Measurements from ENCODE around the gene MYL3. TPM values are rescaled to one million over a fixed set of nuclear protein-coding genes. Genes with fewer than 3 reads are reported as not detected.
A peak's percentile ranks its signal among the peaks of the same experiment; 100 is the strongest.
"Not testable (repeated sequence)": the region's sequence is repeated elsewhere in the genome, so short reads cannot be mapped to it uniquely, and the experiment has no call there.

The MYL3 gene
- 0.36 TPM for total RNA-seq

DNA sequence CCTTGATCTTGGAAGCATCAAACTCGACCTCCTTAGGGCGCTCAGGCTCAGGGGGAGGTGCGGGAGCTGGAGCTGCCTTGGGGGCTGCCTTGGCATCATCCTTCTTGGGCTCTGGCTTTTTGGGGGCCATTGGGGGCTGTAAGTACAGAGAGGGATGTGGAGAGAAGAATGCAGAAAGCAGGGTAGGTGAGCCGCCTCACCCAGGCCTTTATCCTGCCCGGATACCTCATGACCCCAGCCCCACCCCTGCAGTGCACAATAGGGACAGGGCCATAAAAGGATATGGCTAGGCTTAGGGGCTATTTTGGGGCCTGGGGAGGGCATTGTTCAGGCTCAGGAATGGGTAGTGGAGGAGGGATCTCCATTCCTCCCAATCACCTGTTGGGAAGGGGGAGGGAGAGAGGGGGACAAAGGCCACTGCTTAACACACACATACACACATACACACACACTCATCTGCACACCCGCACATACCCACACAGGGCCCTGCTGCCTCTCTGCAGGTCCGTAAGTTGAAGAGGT is at the start of gene MYL3:
Gene MYL3 (minus strand): TSS at position 184 of the 522 bp plus-strand sequence. CDS start 54 bp downstream, at position 130.
- ATAC-seq: no peak

DNA sequence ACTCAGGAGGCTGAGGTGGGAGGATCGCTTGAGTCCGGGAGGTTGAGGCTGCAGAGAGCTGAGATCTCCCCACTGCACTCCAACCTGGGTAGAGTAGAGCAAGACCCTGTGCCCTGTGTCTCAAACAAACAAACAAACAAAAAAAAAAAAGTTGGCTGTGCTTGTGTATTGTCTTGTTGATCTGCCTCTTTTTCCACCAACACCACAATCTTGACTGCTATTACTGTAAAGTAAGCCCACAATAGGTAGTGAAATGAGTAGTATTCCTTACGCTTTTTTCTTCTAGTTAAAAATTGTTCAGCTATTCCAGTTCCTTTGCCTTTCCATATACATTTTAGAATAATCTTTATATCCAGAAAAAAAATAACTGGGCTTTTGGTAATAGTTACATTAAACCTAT is 49.7 kb upstream of the MYL3 start:
- no peak for ATAC-seq

DNA sequence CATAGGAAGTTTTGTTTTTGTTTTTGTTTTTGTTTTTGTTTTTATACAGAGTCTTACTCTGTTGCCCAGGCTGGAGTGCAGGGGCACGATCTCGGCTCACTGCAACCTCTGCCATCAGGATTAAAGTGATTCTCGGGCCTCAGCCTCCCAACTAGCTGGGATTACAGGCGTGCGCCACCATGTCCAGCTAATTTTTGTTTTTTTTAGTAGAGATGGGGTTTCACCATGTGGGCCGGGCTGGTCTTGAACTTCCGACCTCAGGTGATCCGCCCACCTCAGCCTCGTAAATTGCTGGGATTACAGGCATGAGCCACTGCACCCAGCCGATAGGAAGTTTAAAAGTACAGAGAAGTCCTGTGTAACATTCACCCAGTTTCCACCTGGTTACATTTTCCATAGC is 47.7 kb upstream of the MYL3 start:
- ATAC-seq: not testable (repeated sequence)

DNA sequence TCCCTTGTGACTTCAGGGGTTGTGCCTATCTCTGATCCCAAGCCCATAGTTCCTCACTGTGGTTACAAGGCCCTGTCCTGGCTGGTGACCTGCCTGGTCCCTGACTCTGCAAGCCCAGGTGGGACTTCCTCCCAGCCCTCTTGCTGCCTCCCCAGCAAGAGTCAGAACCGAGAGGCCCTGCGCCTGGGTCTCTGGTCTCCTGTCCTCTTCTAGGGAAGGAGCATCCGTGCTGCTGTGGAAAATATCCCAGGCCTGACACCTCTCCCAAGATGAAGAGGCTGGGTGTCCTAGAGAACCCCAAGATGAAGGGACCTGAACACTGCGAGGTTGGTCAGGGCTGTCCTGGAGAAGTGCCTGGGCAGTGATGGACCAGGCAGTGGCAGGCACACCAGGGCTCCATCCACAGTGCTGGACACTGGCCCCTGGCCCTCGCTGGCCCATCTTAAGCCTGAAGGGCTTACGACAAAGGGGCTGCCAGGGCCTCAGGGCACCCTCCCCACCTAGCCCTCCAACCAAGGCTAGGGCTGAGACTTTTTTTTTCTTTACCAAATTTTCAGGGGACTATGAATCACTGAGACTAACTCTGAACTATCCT is 47.0 kb upstream of the MYL3 start:
- peak; percentile 4 for ATAC-seq

DNA sequence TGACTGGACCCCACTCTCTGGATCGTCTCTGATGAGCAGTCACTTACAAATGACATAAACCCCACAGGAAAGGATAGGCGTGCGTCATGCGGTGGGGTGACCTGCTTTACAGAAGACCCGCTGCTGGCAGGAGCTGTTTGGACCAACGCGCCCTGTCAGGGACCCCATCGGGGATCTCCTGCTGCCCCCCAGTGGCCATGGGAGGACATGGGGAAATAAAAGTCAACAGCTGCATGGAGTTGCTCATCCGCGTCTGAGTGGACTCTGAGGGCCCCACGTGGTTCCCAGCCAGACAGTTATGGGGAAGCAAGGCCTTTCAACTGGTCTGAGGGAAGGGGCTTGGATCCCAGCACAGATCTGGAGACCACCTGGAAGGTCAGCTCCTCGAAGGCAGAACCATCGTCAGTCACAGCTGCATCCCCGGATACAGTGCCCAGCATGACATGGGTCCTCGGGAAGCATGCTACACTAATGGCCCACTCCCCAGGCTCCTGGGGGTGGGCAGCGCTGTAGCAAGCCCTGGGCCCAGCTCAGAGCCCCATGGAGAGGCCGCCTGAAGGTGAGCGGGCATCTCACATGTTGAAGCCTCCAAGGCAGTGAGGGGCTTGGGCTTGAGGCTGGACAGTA is 46.4 kb upstream of the MYL3 start:
- peak; percentile 66 for ATAC-seq

- ATAC-seq: peak; percentile 17
Observed at GRCh38 chr3:46908986-46909534, 45.8 kb upstream of the MYL3 start.

DNA sequence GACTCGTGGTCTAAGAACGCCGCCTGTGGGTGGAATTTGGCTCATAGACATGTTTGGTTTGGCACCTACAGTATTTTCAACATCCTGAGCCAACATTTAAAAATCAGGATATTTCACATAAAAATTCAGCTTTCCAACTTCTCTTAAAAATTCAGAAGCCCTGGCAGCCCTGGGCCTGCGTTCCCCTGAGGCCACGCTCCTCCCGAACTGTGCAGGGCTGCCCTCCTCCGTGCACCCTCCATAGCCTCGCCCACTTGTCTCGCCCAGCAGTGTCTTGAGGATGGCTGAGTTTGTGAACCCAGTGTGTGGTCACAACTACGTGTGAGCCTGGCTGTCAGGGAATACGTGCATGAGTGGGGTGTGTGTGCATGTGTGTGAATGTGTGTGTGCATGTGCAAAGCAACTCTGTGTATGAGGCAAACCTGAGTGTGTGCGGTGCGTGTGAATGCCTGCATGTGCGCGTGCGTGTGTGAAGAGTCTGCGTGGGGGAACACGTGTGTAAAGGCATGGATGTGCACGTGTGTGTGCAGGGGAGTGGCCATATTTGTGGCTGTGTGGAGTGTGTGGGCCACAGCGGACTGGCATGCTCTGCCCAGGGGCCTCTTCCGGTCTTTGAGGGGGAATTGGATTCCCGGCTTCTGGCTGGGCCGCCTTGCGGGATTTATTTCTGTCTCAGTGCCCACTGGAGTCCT is 45.2 kb upstream of the MYL3 start:
- peak; percentile 10 for ATAC-seq

DNA sequence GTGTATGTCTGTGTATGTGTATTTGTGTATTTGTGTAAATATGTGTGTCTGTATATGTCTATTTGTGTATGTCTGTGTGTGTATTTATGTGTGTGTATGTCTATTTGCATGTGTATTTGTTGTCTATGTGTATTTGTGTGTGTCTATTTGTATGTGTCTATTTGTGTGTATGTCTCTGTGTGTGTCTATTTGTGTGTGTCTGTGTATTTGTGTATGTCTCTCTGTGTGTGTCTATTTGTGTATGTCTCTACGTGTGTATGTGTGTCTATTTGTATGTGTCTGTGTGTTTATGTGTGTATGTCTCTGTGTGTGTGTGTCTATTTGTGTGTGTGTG is 44.7 kb upstream of the MYL3 start:
- no peak for ATAC-seq

DNA sequence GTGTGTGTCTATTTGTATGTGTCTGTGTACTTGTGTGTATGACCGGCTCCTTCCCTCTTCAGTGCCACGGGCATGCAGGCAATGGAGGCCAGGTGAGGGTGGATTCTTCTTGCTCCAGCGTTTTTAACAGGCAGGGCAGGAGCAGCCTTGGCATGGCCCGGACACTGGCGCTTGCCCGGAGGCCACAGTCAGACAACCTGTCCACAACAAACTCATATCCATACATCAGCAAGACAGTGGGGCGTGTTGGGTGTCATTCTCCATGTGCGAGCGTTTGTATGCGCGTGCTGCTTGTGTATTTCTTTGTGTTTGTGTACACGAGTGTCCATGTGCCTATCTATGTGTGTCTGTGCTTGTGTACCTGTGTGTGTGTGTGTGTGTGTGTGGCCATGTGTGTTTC is 44.0 kb upstream of the MYL3 start:
- ATAC-seq: no peak

- ATAC-seq: no peak
Observed at GRCh38 chr3:46906471-46907058, 43.3 kb upstream of the MYL3 start.

GRCh38 chr3:46905661-46906451 is 42.6 kb upstream of the MYL3 start:
- ATAC-seq: no peak

GRCh38 chr3:46905213-46905560 is 41.9 kb upstream of the MYL3 start:
- no peak for ATAC-seq

GRCh38 chr3:46904303-46905212 is 41.3 kb upstream of the MYL3 start:
- no peak for ATAC-seq

DNA sequence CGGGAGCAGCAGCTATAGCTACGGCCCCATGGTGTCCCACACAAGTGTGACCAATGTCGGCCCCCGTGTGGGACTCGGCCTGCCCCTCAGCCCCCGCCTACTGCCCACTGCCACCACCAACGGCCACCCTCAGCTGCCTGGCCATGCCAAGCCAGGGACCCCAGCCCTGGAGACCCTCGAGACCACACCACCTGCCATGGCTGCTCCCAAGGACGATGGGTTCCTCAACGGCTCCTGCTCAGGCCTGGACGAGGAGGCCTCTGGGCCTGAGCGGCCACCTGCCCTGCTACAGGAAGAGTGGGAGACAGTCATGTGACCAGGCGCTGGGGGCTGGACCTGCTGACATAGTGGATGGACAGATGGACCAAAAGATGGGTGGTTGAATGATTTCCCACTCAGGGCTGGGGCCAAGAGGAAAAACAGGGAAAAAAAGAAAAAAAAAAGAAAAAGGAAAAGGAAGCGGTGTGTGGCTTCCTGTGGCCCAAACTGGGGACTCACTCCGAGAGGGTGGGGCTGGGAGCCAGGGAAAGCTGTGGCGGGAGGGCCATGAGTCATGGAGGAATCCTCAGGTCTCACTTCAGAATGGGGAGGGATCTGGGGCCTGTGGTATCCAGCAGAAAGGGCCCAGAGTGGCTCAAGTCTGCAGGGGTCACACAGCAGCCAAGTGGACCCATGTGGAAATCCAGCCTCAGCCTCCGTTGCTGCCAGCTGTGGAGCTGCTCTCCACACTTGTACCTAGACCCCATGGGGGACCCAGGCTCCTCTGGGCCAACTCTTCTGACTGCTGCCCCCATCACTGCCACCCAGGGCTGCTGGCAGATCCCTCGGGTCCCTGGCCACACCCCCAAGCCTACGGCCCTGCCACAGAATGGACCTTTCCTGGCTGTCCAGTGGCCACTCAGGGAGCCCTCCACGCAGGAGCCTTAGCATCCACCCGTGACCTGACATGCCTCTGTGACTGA is 40.4 kb upstream of the MYL3 start:
- ATAC-seq: no peak

GRCh38 chr3:46902188-46902631 is 39.0 kb upstream of the MYL3 start:
- ATAC-seq: no peak

DNA sequence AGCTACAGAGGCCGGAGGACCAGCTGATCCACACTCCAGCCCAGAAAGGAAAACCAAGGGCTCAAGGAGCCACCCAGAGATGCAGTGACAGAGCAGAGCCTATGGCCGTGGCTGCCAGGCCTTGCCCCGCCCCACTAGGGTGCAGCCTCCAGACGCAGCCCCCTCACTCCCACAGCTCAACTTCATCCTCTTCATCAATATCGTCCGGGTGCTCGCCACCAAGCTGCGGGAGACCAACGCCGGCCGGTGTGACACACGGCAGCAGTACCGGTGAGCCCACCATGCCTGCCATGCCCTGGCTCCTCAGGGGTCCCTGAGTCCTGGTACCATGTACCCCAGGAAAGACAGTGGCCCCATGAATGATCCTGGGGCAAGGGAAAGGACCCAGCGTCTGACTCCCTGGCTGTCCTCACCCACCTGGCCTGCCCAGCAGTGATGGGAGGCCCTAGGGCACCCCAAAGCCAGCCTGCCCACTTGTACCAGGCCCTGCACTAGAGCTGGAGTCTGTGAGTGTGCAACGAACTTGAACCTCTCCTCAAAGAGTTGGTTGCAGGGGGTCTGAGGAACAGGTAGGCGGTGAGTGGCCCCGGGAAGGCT is 38.4 kb upstream of the MYL3 start:
- no peak for ATAC-seq

DNA sequence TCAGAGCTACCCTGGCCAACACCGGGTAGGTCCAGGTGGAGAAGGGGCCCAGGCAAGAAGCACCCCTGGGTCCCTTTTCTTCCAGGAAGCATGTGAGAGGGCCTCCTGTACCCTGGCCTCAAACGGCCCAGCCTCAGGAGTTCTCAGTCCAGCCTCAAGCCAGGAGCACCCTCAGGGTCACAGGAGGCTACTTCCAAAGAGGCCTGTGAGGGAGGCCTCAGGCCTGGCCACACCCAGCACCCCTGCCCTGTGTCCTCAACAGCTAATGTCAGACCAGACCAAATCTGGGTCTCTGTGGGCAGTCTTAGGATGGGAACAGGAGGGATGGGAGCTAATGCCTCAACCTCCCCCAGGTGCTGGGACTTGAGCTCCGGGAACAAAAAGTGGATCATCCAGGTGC is 37.8 kb upstream of the MYL3 start:
- ATAC-seq: no peak

- ATAC-seq: no peak
Observed at GRCh38 chr3:46900356-46900755, 37.1 kb upstream of the MYL3 start.

DNA sequence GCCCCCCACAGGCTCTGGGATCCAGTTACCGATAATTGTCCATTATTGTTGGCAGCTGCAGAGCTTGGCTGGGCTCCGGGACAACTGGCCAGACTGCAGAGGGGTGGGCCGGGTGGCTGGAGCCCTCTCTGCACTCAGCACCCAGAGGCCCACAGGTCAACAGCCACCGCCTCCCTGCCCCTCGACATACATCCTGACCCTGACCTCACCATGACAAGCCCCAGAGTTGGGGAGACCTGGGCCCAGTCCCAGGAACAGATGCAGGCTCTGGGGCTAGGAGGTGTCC is 36.7 kb upstream of the MYL3 start:
- no peak for ATAC-seq

All from esophagus mucosa (tissue), 1 donor.